T-helper 2 cell (primary cell): ENCODE results near the gene RNU6-8.
A peak's percentile ranks its signal among the peaks of the same experiment; 100 is the strongest.

Experiments
- DNase-seq, 5 experiments: peaks; one replicate each; pipeline versions ENCODE4 v3.0.0 to v3.0.0-alpha.2; 2012 to 2022

Gene RNU6-8

DNA sequence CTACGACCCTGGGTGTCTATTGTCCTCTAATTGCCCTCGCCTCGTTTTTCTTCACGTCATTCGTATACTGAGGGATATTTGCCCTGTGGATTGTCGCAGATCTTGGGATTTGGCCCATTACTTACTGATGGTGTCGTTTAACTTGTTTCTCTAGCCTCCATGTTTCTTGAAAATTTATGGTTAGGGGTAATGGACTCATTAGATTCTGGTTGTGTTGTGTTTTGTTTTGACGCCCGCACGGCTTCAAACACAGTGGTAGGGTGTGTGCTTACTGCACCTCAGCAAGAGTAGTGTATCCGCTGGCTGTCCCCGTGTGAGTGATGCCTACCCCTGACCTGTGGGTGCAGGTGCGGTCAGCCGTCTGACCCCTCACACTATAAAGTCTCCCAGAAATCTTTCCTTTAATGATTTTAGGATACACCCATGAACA lies 874 bp upstream of the RNU6-8 start:
- DNase-seq = peak in 2 of 5 experiments; percentile 3 to 49

DNA sequence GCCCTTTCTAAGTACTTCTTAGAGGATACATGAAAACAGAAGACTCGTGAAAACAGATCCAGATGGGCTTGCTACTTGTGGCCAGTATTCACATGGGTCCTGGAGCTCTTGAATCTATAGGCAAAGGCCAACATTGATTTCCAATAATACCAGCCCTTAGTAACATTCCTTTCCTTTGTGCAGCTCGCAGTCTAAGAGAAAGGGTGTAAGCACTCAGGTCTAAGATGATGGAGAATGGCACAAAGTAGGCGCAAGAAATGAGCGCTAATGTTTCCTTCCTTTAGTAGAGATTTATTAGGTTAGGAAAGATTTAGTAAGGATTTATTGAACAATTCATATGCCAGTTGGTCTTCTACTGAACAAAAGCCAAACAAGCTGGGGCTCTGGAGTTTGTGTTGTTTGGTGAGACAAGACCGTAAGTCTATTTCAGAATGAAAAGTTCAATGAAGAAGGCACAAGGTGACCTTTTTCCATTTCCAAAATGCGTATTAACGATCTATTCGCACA lies 525 bp downstream of the RNU6-8 start:
- no peak for DNase-seq

DNA sequence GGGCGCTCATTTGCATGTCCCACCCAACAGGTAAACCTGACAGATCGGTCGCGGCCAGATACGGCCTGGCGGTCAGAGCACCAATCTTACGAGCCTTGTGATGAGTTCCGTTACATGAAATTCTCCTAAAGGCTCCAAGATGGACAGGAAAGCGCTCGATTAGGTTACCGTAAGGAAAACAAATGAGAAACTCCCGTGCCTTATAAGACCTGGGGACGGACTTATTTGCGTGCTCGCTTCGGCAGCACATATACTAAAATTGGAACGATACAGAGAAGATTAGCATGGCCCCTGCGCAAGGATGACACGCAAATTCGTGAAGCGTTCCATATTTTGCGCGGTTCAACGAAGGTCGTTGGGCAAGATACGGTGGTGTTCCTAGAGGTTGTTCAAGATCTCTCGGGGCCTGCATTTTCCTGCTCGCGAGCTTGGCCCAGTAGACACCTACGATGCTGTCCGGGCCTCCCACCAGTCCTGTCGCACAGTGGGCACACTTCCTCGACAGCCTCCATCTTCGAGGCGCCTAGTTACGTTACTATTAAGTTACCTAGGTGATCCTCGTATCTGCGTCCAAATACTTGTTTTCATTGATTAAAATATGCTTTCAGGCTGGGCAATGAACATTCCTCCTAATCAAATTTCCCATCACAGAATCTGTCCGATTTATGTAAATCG lies 1.1 kb downstream of the RNU6-8 start, which contains the start of gene RNU6-7:
Gene RNU6-7, plus strand, starts transcription at position 230 of the 675 bp plus-strand sequence.
- DNase-seq = peak in 4 of 5 experiments; percentile 6 to 51 (median 32)

DNA sequence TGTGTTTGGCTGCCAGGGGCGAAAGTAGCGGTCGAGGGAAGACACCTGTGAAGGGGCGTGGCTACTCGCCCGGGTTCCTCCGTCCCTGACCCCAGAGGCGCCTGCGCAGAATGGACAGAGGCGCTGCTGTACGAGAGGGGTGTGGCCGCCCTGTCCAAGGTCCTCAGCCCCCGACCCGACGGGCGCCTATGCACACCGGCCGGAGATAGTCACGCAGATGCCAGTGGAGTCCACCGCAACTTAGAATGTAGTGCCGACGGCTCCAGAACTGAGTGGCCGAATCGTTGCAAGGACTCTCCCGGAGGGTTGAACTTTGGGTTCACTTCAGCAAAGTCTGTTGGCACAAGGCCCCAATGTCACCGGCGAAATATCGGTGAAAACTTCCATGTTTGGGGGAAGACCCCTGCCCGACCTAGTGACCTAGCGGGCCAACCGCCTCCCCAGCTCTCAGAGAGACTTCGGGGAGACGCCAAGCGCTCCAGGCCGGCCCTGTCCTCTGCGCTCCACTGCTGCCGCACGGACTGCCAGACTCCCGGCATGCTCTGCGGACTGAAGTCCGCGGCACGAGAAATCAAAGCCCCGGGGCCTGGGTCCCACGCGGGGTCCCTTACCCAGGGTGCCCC lies 1.8 kb downstream of the RNU6-8 start:
- DNase-seq = peak; percentile 52 to 70 (median 61)

DNA sequence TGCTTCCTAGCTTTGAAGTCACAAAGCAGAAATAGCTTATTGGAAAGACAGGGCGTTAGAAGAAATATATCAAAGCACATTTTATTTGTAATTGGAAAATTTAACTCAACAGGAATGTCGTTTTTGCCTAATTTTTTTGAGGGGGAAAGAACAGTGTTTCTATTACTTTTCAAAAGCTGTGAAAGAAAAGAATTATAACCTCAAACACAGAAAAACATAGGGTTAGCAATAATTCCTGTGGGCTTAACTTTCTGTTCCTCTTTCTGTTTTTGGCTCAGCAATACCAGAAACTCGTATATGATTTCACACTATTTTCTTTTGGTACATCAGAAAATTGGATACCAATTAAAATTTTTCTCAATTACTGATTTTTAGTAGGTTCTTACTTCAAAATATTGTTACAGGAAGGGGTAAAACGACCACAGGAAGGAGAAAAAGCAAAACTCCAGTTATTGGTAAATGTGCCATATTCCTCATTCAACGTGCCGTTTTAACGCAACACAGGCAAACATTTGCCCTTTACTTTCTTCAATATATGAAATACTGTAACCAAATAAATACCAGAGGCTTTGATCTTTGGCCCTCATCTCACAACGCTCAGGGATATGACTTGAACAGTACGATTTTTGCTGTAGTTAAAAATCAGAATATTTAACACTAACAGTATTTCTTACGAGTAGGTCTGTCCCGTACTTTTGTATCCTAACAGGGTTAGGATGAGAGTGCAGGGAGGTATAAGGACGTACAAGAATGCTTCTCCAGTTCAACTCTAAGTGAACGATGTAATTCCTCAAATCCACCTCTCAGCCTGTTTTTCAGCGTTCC lies 2.5 kb downstream of the RNU6-8 start:
- no peak for DNase-seq

DNA sequence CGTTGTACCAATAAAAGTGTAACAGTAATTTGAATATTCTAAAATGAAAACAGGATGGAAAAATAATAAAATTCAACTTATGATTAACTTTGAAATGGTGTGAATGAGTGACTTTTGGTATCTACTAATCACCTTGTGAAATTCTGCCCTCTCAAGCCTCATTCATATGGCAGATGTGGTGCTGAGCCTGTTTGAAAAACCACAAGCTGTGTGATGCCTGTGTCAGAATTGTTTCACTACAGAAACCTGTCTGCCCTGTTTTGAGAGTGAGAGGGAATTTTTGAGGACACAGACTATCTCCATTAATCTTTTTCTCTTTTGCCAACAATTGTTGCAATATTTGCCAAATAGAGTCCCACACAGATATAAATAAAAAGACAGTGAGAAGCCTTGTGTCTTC lies 5.2 kb downstream of the RNU6-8 start:
- DNase-seq = peak in 1 of 5 experiments; percentile 9

DNA sequence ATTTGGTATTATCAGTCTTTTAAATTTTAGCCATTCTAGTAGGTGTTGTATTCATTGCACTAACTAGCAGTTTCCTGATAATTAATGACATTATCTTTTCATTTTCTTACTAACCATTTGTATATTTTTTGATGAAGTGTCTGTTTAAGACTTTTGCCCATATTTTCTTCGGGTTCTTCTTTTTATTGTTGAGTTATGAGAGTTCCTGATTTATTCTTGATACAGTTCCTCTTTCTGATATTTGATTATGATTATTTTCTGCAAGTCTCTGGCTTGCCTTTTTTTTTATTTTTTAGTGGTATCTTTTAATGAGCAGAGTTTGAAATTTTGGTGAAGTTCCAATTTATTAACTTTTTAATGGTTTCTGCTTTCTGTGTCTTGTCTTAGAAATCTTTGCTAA lies 7.4 kb downstream of the RNU6-8 start:
- no peak for DNase-seq

DNA sequence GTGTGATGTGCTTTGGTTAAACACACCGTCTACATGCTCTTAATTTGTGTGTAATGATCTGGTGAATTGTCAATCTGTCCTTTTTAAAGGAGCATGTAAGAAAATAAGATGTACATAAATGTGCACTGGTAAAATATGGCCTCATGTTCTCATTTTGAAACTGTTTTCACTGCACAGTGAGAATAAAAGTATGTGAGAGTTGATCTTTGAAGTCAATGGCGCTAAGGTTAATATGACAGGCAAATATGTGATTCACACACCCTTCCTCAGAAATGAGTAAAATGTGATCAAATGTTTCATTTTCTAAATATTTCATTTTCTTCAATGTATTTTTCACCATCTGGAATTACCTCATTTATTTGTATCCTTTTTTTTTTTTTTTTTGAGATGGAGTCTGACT lies 9.5 kb downstream of the RNU6-8 start:
- peak in 1 of 5 experiments; percentile 18 for DNase-seq

DNA sequence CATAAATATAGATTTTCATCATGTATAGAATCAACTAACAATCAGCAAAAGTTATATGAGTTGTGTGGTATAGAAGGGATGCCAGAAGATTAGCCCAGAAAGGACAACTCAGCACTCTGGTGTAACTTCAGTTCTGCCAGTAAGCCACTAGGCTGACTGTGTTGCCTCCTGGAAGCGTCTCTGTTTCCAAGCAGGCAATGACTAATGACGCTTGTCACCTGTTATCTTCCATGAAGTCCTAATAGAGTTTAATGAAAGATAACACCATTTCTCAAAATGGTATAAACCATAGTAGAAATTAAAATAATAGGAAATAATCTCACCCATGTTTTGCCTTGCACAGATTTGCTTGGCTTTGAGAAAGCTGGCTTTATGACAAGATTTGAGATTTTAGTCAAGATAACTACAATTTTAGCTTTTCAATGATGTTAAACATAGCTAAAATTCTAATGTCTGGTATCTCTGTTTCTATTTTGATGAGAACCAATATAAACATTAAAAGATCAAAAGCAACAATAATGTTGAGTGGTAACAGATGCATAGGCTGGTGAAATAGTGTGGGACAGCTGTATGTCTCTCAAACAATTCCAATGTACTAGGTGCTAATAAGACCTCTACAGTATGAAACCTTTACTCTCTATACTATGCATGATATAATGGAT lies 10.2 kb downstream of the RNU6-8 start:
- no peak for DNase-seq

DNA sequence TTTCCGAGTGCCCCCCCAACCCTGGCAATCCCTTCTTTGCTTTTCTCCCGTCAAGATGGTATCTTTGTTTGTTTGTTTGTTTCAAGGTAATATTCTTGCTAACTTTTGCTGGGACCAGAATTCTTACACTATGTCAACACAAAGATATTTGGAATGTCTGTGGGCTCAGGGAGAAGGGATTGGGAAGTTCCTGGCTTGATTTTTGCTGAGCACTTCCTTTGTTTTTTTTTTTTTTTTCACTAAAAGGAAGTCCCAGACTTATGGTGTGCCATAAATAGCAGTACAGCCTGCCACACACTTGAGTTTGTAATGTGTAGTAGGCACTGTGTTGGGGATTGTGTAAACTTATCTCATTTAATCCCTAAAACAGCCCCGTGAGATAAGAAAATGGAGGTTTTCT lies 12.4 kb downstream of the RNU6-8 start:
- no peak for DNase-seq

DNA sequence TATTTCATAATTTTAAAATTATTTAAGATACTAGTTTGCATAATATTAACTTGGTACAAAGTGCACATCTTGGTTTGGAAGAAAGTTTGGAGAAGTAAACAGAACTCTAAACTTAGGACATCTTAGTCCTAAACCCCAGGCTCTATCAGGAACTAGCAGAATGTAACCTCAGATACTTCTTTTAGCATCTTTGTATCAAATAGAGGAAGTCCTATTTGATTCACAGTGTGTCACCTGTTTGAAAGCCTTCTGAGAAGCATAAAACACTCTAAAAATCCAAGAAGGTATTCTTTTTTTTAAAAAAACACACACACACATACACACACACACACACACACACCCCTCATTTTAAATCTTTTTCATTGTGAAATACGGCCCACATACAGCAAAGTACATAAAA lies 13.3 kb downstream of the RNU6-8 start:
- no peak for DNase-seq

DNA sequence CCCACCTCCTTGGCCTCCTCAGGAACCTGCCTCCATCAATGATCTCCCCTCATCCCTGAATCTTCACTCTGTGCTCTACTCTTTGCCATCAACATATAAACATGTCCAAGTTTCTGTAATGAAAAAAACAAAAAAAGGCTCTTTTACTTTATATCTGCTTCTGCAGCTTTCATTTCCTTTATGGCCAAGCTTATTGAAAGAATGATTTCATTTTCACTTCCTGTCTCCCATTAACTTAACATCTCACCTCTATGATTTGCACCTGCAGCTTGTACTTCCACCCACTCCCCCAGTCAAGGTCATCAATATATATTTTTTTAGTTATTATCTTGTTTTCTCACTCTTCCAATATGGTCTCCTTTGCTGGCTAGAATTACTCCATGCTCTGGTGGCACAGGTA lies 16.8 kb downstream of the RNU6-8 start:
- DNase-seq = no peak

DNA sequence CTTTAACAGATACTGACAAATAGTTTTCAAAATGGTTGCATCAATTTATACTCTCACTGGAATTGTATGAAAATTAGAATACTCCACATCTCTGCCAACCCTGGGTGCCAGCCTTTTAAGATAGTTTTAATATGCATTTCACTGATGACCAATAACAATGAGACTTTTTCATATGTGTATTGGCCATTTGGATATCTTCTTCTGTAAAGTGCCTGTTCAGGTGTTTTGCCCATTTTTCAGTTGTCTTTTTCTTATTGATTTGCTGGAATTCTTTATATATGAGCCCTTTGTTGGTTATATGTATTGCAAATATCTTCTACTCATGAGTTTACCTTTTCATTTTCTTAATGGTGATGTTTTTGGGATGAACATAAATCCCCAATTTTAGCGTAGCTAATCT lies 18.0 kb downstream of the RNU6-8 start:
- no peak for DNase-seq

DNA sequence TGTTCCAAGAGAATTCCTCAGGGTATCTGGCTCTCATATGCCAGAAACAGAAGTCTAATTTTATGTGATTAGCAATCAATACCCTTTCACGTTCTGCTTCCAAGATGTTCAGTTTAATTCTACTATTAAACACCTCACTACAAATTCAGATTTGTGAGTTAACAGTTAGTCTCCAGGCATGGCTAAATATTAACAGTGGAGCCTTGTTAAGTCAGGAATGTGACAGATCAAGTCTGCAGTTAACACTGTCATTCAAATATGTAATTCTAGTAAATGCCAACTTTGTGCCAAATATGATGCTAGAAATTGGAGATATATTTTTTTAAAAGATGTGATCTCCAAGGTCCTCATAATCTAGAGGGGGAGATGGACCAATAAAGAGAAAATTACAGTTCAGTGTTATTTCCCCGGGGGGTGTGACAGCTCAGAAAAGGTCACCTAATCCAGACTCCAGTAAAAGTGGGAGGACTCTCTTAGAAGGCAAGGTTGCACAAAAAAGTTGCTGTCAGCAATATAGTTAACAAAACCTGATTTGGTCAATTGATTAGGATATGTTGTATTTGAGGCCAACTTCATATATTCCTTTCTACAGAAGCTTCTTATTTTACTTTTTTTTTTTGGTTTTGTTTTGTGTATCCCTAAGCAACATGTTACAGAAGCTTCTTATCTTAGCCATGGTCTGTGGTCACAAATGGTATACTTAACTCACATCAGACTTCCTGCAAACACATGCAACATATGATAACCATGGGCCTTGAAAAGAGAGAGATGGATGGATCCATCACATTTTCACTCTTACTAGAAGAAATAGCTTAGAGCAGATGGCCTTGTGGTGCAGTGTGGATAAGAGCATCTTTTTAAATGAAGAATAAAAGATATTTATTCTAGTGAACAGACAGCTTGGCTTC lies 19.7 kb downstream of the RNU6-8 start:
- DNase-seq = peak in 1 of 5 experiments; percentile 77

DNA sequence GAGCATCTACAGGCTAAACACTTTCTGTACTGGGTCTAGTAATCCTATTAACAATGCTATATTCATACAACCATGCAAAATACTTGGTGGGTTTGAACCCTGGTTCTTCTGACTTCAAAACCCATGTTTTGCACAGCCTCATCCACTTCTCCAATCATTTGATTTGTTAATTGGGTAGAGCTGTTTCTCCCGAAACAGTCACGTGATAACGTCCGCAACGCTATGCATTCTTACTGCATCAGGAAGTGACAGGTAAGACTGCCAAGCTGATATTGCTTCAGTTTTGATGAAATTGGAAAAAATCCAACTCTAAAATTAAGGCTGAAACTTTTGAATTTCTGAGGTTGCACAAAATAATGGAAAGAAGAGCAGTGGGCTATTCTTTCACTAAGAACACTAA lies 31.6 kb downstream of the RNU6-8 start:
- no peak for DNase-seq

DNA sequence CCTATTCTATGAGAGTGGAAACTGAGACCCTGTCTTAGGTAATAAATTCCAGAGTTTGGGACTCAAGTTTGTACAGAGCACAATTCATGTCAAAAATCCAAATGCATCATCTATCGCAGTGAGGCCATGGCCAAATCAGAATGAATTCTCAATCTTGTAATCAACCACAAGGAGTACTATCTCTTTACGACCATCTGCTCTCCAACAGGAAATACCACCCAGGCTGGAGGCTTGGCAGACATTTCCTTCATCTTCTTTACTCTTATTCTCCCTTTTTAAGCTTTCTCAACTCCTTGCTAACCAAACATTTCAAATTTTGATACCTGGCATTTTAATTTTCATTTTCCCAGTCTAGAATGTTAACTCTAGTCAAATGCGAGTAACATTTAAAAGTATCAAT lies 33.9 kb downstream of the RNU6-8 start:
- no peak for DNase-seq

DNA sequence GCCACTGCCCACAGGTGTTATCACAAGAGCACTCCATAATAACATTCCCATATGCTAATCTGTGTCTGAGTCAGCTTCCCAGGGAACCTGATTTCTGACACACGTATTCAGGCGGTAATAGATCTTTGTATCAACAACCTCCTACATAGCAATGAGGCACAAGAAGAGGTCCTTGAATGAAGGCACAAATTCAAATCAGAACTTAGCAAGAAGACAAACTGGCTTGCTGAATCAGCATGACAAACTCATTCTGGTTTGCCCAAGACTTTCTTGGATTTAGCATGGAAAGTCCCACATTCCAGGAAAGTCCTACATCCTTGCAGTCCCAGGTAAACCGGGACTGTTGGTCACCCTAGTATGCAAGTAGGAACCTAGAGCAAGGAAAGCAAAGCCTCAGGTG lies 35.2 kb downstream of the RNU6-8 start:
- no peak for DNase-seq

DNA sequence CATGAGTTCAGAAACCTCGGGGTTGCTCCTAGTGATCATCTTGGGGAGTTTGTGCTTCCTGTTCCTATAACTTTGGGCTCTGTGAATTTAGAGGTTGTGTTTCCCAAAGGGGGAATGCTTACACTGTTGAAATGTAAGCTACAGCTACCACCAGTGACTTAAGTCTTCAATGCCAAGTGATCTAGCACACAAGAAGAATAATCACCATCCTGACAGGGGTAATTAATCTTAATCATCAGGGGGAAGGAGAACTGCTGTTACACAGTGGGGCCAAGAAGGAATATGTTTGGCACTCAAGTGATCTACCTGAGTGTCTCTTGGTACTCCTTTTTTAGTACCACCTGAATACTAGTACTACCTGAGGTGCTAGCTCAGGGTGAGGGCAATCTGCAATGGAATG lies 36.1 kb downstream of the RNU6-8 start:
- DNase-seq = no peak

DNA sequence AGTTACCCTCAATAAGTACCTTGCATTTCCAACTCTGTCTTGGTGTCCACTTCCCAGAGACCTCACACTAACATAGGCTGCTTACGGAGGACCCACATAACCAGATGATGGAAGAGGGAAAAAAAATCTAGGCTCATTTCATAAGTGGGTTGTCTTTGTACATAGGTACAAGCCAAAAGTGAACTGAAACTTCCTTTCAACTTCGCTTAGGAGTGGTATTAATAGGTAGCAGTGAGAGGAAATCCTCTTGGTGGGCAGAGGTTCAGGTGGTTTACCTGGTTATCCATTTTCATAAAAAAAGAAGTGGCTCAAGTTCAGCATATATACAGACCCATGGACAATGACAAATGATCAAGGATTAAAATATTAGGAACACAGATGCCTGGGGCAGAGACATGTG lies 37.0 kb downstream of the RNU6-8 start:
- DNase-seq = no peak
